Lung (tissue), 12 donors: Measurements from ENCODE around the gene IGSF1. TPM values are rescaled to one million over a fixed set of nuclear protein-coding genes. Genes with fewer than 3 reads are reported as not detected.

Experiments
- ATAC-seq: fragments of 200-7000 bp; cut with Tn5 transposase; one replicate; pipeline ENCODE4 v1.9.1; 2020; ENCODE audit warnings: moderate number of reproducible peaks; ENCODE audit not compliant: insufficient read depth, low FRiP score
- DNase-seq, 3 donors: peaks; one replicate each; pipeline ENCODE4 v3.0.0-alpha.2; 2013 to 2017
- H3K27ac ChIP-seq, 2 donors: one replicate each; pipeline ENCODE4 v1.5.1; 2013; ENCODE audit warnings: mild to moderate bottlenecking in 2 of 2, moderate library complexity in 2 of 2, control low read depth in 1 of 2, inconsistent platforms in 1 of 2, low read depth in 1 of 2, low read length in 1 of 2
- H3K27me3 ChIP-seq, 3 donors: one replicate each; pipeline ENCODE4 v1.5.1; 2013; ENCODE audit warnings: low read length in 2 of 3; ENCODE audit not compliant: control insufficient read depth in 3 of 3, insufficient read depth in 3 of 3
- H3K36me3 ChIP-seq, 4 donors: one replicate each; pipeline ENCODE4 v1.5.1; 2013; ENCODE audit warnings: low read length in 4 of 4, mild to moderate bottlenecking in 1 of 4, moderate library complexity in 1 of 4; ENCODE audit not compliant: control insufficient read depth in 4 of 4, insufficient read depth in 4 of 4
- H3K4me1 ChIP-seq, 5 donors: one replicate each; pipeline ENCODE4 v1.5.1; 2013; ENCODE audit warnings: low read length in 5 of 5, mild to moderate bottlenecking in 2 of 5, moderate library complexity in 1 of 5; ENCODE audit not compliant: control insufficient read depth in 5 of 5, insufficient read depth in 5 of 5
- H3K4me3 ChIP-seq: one replicate; pipeline ENCODE4 v1.5.1; 2013; ENCODE audit warnings: mild to moderate bottlenecking, control low read depth, moderate library complexity
- H3K9ac ChIP-seq, 2 donors: one replicate each; pipeline ENCODE4 v1.5.1; 2013; ENCODE audit warnings: low read length in 2 of 2, control low read depth in 1 of 2; ENCODE audit not compliant: insufficient read depth in 1 of 2
- H3K9me3 ChIP-seq, 4 donors: one replicate each; pipeline ENCODE4 v1.5.1; 2013; ENCODE audit warnings: low read length in 3 of 4, mild to moderate bottlenecking in 1 of 4, moderate library complexity in 1 of 4; ENCODE audit not compliant: control insufficient read depth in 4 of 4, insufficient read depth in 3 of 4
- WGBS, 2 donors: extraction: QIAGEN DNeasy Blood & Tissue Kit; methylation state at CpG; one replicate each; pipeline ENCODE4 v1.1.7; 2013; 5-methylcytosine and 5-hydroxymethylcytosine counted together
- polyA plus RNA-seq, 2 donors: library from polyadenylated mRNA; stranded (reverse); fragments of 200-250 nt; gene quantifications; one replicate each; pipeline ENCODE4 v1.2.1, GENCODE V29; 2013
- total RNA-seq, 2 donors: library from RNA; depleted of rRNA in 1 of 2; stranded (reverse); fragments of >200 nt in 1 of 2; gene quantifications; one replicate each; pipeline ENCODE4 v1.2.1, GENCODE V29; 2014 to 2021
- TF ChIP-seq, protein P1 (sequence below): IDR thresholded peaks from 2 replicates; pipeline ENCODE4 v1.5.1; 2012; ENCODE audit warnings: mild to moderate bottlenecking; ENCODE audit errors: control extremely low read depth, extremely low read depth
- donor health status: control.
- donor health status: control.
- donor health status: Bipolar disorder and iron deficiency.
- donor health status: healthy.
- donor health status: DM: yes; HTN: yes; CAD: no.

IGSF1 gene
- total and polyA plus RNA-seq, 4 donors, result 0.05 to 6.0 (median 0.06) TPM

DNA sequence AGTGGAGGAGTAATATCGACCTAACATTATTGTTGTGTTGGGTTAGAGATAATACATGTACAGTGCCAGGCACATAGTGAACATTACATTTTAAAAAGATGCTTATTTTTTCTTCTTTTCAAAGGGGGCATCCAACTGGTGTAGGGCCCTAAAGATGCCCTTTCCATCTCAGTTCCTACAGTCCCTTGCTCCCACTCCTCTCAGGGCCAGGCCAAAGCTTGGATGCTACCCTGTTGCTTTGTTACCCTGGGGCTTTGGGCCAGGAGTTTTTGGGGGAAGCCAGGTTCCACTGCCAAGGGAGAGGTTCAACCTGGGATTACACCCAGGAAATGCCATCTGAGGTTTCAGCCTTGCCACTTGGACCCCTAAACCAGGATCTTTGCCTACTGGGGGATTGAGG lies 918 bp downstream of the IGSF1 start:
- Histone ChIP-seq H3K9me3 (peaks cover 0 to 3% (median 0%) of the 10 kb centered on the region in 4 donors), H3K27me3 (peaks cover 5 to 25% (median 24%) of the 10 kb centered on the region in 3 donors), H3K36me3 (no peaks in the 10 kb centered on the region), H3K27ac (no peak overlapping the region), H3K4me1 (no peaks in the 10 kb centered on the region), H3K4me3 (no peak overlapping the region), H3K9ac (no peak overlapping the region)
- 71 to 80% methylated on average over 1 of the region's 1 CpG for WGBS, 2 donors
- ATAC-seq, result no peak
- no peak for DNase-seq
- TF ChIP-seq, protein P1, sequence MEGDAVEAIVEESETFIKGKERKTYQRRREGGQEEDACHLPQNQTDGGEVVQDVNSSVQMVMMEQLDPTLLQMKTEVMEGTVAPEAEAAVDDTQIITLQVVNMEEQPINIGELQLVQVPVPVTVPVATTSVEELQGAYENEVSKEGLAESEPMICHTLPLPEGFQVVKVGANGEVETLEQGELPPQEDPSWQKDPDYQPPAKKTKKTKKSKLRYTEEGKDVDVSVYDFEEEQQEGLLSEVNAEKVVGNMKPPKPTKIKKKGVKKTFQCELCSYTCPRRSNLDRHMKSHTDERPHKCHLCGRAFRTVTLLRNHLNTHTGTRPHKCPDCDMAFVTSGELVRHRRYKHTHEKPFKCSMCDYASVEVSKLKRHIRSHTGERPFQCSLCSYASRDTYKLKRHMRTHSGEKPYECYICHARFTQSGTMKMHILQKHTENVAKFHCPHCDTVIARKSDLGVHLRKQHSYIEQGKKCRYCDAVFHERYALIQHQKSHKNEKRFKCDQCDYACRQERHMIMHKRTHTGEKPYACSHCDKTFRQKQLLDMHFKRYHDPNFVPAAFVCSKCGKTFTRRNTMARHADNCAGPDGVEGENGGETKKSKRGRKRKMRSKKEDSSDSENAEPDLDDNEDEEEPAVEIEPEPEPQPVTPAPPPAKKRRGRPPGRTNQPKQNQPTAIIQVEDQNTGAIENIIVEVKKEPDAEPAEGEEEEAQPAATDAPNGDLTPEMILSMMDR, result no peak

DNA sequence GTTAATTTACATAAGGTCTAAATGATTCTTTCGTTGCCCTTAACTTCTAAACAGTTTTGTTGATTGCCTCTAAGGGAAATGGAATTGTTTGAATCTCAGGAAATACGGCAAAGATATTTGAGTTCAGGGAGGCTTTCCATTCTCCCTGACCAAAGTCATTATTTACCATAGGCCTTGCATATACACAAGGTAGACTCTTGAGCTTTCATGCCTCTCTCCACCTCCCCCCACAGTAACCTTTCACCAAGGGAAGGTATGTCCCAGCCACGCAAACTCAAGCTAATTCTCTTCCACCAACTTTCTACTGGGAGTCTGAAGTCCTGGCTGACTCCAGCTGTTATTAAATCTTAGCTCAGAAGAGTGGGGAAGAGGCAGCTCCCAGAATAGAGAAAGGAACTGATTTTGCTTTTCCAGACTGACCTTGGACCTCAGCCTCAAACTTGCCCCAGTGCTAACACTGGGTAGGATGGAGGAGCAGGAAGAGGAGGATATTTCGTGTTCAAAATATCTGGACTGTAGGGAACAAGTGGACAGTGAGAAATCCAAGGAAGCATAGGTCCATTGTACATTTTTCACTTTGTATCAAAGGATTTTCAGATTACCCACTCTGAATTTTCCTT lies 1.4 kb downstream of the IGSF1 start:
- 50 to 74% methylated on average over 4 of the region's 4 CpGs for WGBS, 2 donors
- no peak overlapping the region for H3K4me3 ChIP-seq
- no peak for DNase-seq
- no peak overlapping the region for H3K27ac ChIP-seq
- H3K9ac ChIP-seq, result no peak overlapping the region
- H3K9me3 ChIP-seq, result peaks cover 0 to 3% (median 0%) of the 10 kb centered on the region in 4 donors
- no peaks in the 10 kb centered on the region for H3K36me3 ChIP-seq
- H3K4me1 ChIP-seq, result no peaks in the 10 kb centered on the region
- TF ChIP-seq, protein P1, result no peak
- ATAC-seq, result no peak
- H3K27me3 ChIP-seq, result peaks cover 5 to 25% (median 24%) of the 10 kb centered on the region in 3 donors

DNA sequence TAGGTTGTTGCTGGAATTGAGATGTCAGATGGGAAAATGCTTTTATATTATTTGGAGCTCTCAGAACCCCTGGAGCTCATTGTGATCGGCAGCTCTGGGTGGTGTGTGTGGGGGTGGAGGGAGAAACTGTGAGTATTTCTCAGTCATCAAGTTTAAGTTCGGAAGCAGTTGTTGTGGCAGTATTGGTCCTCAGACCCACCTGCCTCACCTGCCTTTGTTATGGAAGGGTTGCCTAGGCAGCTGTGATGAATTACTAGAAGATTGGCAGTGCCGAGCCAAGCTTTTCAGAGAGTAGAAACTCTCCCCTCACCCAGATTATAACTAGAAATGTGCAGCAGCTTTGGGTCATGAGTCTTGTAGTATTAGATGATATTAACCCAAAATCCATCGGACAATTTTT lies 9.5 kb downstream of the IGSF1 start:
- Histone ChIP-seq H3K27me3 (peaks cover 0 to 23% (median 6%) of the 10 kb centered on the region in 3 donors), H3K4me1 (no peaks in the 10 kb centered on the region), H3K27ac (no peak overlapping the region), H3K9ac (no peak overlapping the region), H3K9me3 (peaks cover 0 to 2% (median 0%) of the 10 kb centered on the region in 4 donors), H3K36me3 (no peaks in the 10 kb centered on the region), H3K4me3 (no peak overlapping the region)
- ATAC-seq (no peak), DNase-seq (no peak)
- WGBS, 2 donors, result 50 to 77% methylated on average over 4 of the region's 4 CpGs
- TF ChIP-seq, protein P1, result no peak

DNA sequence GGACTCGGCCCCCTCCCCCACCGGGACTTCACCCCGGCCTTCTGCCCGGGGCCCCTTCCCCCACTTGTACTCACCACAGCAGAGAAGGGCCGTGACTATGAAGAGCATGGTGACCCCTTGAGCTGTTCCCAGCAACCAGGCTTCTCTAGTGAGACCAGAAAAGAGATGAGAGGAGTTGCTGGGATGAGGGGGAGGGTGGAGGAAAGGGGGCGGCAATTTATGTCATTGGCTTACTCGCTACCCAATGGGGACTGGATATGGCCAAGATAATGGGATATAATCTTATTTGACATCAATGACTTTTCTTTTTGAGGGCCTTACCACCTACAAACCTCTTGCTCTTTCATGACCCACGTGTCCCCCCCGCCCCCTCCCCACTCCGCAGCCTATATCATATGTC lies 9.9 kb downstream of the IGSF1 start:
- 57 to 64% methylated on average over 9 to 10 of the region's 10 CpGs for WGBS, 2 donors
- H3K27ac ChIP-seq, result no peak overlapping the region
- DNase-seq, result no peak
- no peak for ATAC-seq
- no peak overlapping the region for H3K9ac ChIP-seq
- H3K4me3 ChIP-seq, result no peak overlapping the region
- TF ChIP-seq, protein P1, result no peak
- no peaks in the 10 kb centered on the region for H3K36me3 ChIP-seq
- peaks cover 0 to 2% (median 0%) of the 10 kb centered on the region in 4 donors for H3K9me3 ChIP-seq
- peaks cover 0 to 26% (median 6%) of the 10 kb centered on the region in 3 donors for H3K27me3 ChIP-seq
- H3K4me1 ChIP-seq, result no peaks in the 10 kb centered on the region
